HG03571 (cell line): ENCODE measurements around the gene CPNE7.

Experiments
- ATAC-seq: cut with Tn5 transposase; IDR thresholded peaks from one replicate; pipeline ENCODE4 v1.9.1; 2021; ENCODE audit not compliant: unreplicated experiment

Gene CPNE7

GRCh38 chr16:89548344-89549006 is 27.1 kb upstream of the CPNE7 start:
- ATAC-seq = no peak

GRCh38 chr16:89549007-89549700 is 26.4 kb upstream of the CPNE7 start:
- ATAC-seq = no peak

GRCh38 chr16:89550421-89551007 is 25.0 kb upstream of the CPNE7 start:
- ATAC-seq = no peak

GRCh38 chr16:89552329-89552728 is 23.2 kb upstream of the CPNE7 start:
- no peak for ATAC-seq

GRCh38 chr16:89552913-89553312 is 22.6 kb upstream of the CPNE7 start:
- no peak for ATAC-seq

GRCh38 chr16:89553733-89554132 is 21.8 kb upstream of the CPNE7 start:
- ATAC-seq = no peak

GRCh38 chr16:89554343-89554742 is 21.2 kb upstream of the CPNE7 start:
- no peak for ATAC-seq

- no peak for ATAC-seq
Measured at GRCh38 chr16:89555265-89555664, 20.3 kb upstream of the CPNE7 start.

- ATAC-seq = no peak
Measured at GRCh38 chr16:89555780-89556179, 19.8 kb upstream of the CPNE7 start.

- no peak for ATAC-seq
Measured at GRCh38 chr16:89556750-89557689, 18.5 kb upstream of the CPNE7 start.

GRCh38 chr16:89557690-89558490 is 17.7 kb upstream of the CPNE7 start:
- no peak for ATAC-seq

GRCh38 chr16:89560378-89561141 is 15.0 kb upstream of the CPNE7 start, which contains the start of gene RPL13:
Gene RPL13, plus strand, starts transcription at chr16:89560682. Its CDS starts 278 bp downstream, at chr16:89560960.
- ATAC-seq = peak; percentile 78

GRCh38 chr16:89561142-89561883 is 14.2 kb upstream of the CPNE7 start:
- no peak for ATAC-seq

GRCh38 chr16:89561884-89562599 is 13.5 kb upstream of the CPNE7 start:
- no peak for ATAC-seq

- no peak for ATAC-seq
Measured at GRCh38 chr16:89562939-89563338, 12.6 kb upstream of the CPNE7 start.

GRCh38 chr16:89563639-89564392 is 11.7 kb upstream of the CPNE7 start:
- no peak for ATAC-seq

GRCh38 chr16:89564476-89565255 is 10.9 kb upstream of the CPNE7 start:
- ATAC-seq = no peak
